ENCODE measurements around the gene SMPX. TPM values are rescaled to one million over a fixed set of nuclear protein-coding genes. Genes with fewer than 3 reads are reported as not detected.

Gene SMPX
- total and polyA plus RNA-seq, 9 of the 15 experiments (the other 6 are each of a cell fraction or from before 2014, with no cell fraction given): not detected

DNA sequence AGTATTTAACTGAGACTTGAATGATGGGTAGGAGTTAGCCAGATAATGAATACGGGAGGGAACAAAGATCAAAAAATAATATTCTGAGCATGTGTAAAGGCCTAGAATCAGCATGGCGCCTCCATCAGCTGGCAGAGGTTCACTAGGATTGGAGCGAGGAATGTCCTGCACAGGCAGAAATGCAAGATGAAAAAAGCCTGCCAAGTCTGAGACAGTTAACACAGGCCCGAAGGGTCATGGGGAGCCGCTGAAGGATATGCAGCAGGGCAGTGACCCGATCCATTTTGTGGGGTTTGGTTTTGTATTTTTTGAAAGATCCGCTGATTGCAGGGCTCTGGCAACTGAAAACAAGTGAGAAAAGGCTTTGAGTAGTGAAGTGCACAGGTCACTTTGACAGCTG is 40.1 kb downstream of the SMPX start:
- Histone ChIP-seq H2AFZ (ENCODE audit: low read depth, low read length) (no peak overlapping the region), H3K27me3 (ENCODE audit: control insufficient read depth in 2 of 2, insufficient read depth in 2 of 2, low read length in 2 of 2) (no peaks in the 10 kb centered on the region), H3K4me2 (ENCODE audit: insufficient read depth, low read length) (no peak overlapping the region), H4K20me1 (replicated peaks; ENCODE audit: control insufficient read depth, insufficient read depth, low read length) (no peaks in the 10 kb centered on the region), H3K79me2 (ENCODE audit: control insufficient read depth, insufficient read depth, low read length) (no peaks in the 10 kb centered on the region), H3K27ac (ENCODE audit: extremely low read depth, low read depth, low read length) (no peak overlapping the region), H3K9me1 (ENCODE audit: control insufficient read depth, insufficient read depth, low read length) (no peaks in the 10 kb centered on the region), H3K4me3 (no peak overlapping the region), H3K4me1 (replicated peaks in 1 of 2; ENCODE audit: control insufficient read depth in 2 of 2, insufficient read depth in 2 of 2, low read length in 2 of 2) (no peaks in the 10 kb centered on the region), H3K9me3 (replicated peaks; ENCODE audit: control insufficient read depth, insufficient read depth, low read depth, low read length) (no peaks in the 10 kb centered on the region), H3K36me3 (ENCODE audit: control insufficient read depth, insufficient read depth, low read length) (no peaks in the 10 kb centered on the region), H3K9ac (ENCODE audit: insufficient read depth in 1 of 2, low read depth in 2 of 2, low read length in 2 of 2) (no peak overlapping the region)
- WGBS (ENCODE audit: insufficient coverage, low coverage, missing lambda C conversion rate): 1% methylated on average over 7 of the region's 7 CpGs
- DNase-seq (ENCODE audit: extremely low read depth in 1 of 4, low spot score in 3 of 4) (no peak), FAIRE-seq (no peak), ATAC-seq (no peak)
- POLR2A ChIA-PET: no interaction called here
- CTCF ChIA-PET (ENCODE audit: low intra/inter-chr PET ratio): no interaction called here
- intact Hi-C loops (cut with micrococcal nuclease) (no loop called here), in situ Hi-C loops (cut with MboI) (no loop called here)
- TF ChIP-seq POLR2AphosphoS2 (IDR thresholded peaks at IDR 0.05; ENCODE audit: low read length): no peak
- TF ChIP-seq SMARCA4 (IDR thresholded peaks at IDR 0.05): no peak
- TF ChIP-seq, protein P1, sequence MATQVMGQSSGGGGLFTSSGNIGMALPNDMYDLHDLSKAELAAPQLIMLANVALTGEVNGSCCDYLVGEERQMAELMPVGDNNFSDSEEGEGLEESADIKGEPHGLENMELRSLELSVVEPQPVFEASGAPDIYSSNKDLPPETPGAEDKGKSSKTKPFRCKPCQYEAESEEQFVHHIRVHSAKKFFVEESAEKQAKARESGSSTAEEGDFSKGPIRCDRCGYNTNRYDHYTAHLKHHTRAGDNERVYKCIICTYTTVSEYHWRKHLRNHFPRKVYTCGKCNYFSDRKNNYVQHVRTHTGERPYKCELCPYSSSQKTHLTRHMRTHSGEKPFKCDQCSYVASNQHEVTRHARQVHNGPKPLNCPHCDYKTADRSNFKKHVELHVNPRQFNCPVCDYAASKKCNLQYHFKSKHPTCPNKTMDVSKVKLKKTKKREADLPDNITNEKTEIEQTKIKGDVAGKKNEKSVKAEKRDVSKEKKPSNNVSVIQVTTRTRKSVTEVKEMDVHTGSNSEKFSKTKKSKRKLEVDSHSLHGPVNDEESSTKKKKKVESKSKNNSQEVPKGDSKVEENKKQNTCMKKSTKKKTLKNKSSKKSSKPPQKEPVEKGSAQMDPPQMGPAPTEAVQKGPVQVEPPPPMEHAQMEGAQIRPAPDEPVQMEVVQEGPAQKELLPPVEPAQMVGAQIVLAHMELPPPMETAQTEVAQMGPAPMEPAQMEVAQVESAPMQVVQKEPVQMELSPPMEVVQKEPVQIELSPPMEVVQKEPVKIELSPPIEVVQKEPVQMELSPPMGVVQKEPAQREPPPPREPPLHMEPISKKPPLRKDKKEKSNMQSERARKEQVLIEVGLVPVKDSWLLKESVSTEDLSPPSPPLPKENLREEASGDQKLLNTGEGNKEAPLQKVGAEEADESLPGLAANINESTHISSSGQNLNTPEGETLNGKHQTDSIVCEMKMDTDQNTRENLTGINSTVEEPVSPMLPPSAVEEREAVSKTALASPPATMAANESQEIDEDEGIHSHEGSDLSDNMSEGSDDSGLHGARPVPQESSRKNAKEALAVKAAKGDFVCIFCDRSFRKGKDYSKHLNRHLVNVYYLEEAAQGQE (IDR thresholded peaks at IDR 0.05; ENCODE audit: borderline replicate concordance): no peak
- TF ChIP-seq, protein P1 (CRISPR knock-in tag; IDR thresholded peaks at IDR 0.05; ENCODE audit: low read depth): no peak
- TF ChIP-seq, protein P2, sequence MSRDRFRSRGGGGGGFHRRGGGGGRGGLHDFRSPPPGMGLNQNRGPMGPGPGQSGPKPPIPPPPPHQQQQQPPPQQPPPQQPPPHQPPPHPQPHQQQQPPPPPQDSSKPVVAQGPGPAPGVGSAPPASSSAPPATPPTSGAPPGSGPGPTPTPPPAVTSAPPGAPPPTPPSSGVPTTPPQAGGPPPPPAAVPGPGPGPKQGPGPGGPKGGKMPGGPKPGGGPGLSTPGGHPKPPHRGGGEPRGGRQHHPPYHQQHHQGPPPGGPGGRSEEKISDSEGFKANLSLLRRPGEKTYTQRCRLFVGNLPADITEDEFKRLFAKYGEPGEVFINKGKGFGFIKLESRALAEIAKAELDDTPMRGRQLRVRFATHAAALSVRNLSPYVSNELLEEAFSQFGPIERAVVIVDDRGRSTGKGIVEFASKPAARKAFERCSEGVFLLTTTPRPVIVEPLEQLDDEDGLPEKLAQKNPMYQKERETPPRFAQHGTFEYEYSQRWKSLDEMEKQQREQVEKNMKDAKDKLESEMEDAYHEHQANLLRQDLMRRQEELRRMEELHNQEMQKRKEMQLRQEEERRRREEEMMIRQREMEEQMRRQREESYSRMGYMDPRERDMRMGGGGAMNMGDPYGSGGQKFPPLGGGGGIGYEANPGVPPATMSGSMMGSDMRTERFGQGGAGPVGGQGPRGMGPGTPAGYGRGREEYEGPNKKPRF (IDR thresholded peaks at IDR 0.05; ENCODE audit: low read depth, low read length): no peak
- TF ChIP-seq WHSC1 (IDR thresholded peaks at IDR 0.05; ENCODE audit: low read length): no peak
- no peak for TF ChIP-seq HMGN3 (IDR thresholded peaks at IDR 0.05; ENCODE audit: borderline replicate concordance, extremely low read depth, insufficient read length, low read depth, low read length)
- no peak for TF ChIP-seq FOSL1 (tag; conservative IDR thresholded peaks at IDR 0.05)
- TF ChIP-seq SIRT6 (IDR thresholded peaks at IDR 0.05; ENCODE audit: low read depth, low read length): no peak
- no TSS peak for BruUV-seq (replicated peaks)

Measured in K562 (cell line).